SU-DHL-6 (cell line): ENCODE results near the gene CDH13.

Experiments used
- CTCF ChIP-seq: fragments of 200-600 bp; sonication (generic); IDR thresholded peaks from one replicate; pipeline ENCODE4 v1.5.1; 2017; ENCODE audit warnings: antibody characterized with exemption, mild to moderate bottlenecking, low read length, moderate library complexity; ENCODE audit not compliant: insufficient read depth, poor library complexity, severe bottlenecking
- EZH2phosphoT487 ChIP-seq: fragments of 200-600 bp; sonication (generic), shearing (Covaris generic); conservative IDR thresholded peaks from 2 replicates; pipeline ENCODE4 v1.6.1; 2018; ENCODE audit warnings: mild to moderate bottlenecking, antibody characterized with exemption, low read length, moderate library complexity, mixed read lengths

DNA sequence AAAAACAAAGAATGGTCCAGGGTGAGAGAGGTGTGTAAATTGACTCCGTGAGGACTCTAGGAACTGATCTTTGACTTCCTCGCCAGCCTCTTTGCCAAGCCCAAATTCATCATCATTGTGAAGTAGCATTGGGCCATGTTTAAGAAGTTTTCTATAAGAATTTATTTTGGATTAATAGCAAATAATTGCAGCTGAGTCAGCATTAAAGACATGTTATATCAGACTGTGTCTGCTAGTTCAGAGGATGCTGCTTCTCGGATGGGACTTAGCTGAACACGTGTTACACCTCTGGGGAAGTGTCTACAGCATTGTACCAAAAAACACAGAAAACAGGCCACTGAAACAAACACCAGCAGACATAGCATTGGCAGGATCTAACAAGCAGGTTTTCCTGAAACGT is 366.6 kb downstream of the CDH13 start:
- no peak for TF ChIP-seq CTCF
- TF ChIP-seq EZH2phosphoT487 = no peak
